C4-2B (cell line): ENCODE measurements around the gene MYH16.

Experiments used
- CTCF ChIP-seq: fragments of 450-650 bp; conservative IDR thresholded peaks from 2 replicates; pipeline ENCODE4 v1.5.1; 2017; ENCODE audit warnings: mild to moderate bottlenecking
- ZFX ChIP-seq: fragments of 450-650 bp; IDR thresholded peaks from 2 replicates; pipeline ENCODE4 v1.6.1; 2017

- TF ChIP-seq CTCF (no peak), ZFX (no peak)
These were observed 15.0 kb upstream of the MYH16 start for GRCh38 chr7:99257675-99258074.
